ENCODE results near the gene BANP. TPM values are rescaled to one million over a fixed set of nuclear protein-coding genes. Genes with fewer than 3 reads are reported as not detected.
"Not testable (repeated sequence)": the region's sequence is repeated elsewhere in the genome, so short reads cannot be mapped to it uniquely, and the experiment has no call there.

Gene BANP
- total RNA-seq, 3 donors from 2014 or later (not counting 1 experiment from before 2014, with no cell fraction given): 88.8 to 117 (median 117) TPM

DNA sequence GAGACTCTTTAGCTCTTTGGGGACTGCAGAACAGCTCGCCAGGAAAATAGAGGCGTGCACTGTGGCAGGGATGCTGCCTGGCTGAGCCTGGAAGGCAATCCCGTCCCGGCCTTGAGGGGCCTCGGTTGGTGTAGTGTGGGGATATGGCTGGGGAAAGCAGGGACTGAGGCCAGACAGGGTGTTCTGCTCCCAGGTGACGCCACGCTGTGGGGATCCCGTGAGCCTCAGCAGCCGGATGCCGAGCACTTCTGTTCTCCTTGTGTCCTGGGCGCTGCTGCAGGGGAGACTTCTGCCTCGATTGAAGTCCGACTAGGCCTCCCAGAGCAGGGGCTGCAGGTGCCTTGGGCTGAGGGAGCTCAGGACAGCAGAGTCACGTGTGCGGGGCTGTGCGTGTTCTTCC is 72.6 kb downstream of the BANP start:
- no peak for TF ChIP-seq CTCF (IDR thresholded peaks at IDR 0.05)
- H3K27me3 Mint-ChIP-seq (ENCODE audit: low read depth in 2 of 2): no peaks in the 10 kb centered on the region
- peaks cover 6 to 10% of the 10 kb centered on the region in 2 donors for H3K4me1 Mint-ChIP-seq
- no peaks in the 10 kb centered on the region for H3K9me3 Mint-ChIP-seq
- Histone ChIP-seq H3K9me3 (ENCODE audit: control insufficient read depth, insufficient read depth, low read length) (no peaks in the 10 kb centered on the region), H3K27me3 (ENCODE audit: control insufficient read depth, insufficient read depth, low read length) (no peaks in the 10 kb centered on the region), H3K4me3 (ENCODE audit: low read length) (no peak overlapping the region), H3K4me1 (ENCODE audit: control insufficient read depth, insufficient read depth, low read length) (peaks cover 3% of the 10 kb centered on the region), H3K27ac (ENCODE audit: low read length) (no peak overlapping the region), H3K36me3 (ENCODE audit: control insufficient read depth, insufficient read depth, low read length) (peaks cover 21% of the 10 kb centered on the region)
- no peak overlapping the region for H3K4me3 Mint-ChIP-seq
- DNase-seq: no peak
- no peak for ATAC-seq
- H3K27ac Mint-ChIP-seq: no peak overlapping the region
- no peaks in the 10 kb centered on the region for H3K36me3 Mint-ChIP-seq
- intact Hi-C loops (cut with micrococcal nuclease): no loop called here
- 97% methylated on average over 16 of the region's 16 CpGs for WGBS (ENCODE audit: insufficient coverage)

DNA sequence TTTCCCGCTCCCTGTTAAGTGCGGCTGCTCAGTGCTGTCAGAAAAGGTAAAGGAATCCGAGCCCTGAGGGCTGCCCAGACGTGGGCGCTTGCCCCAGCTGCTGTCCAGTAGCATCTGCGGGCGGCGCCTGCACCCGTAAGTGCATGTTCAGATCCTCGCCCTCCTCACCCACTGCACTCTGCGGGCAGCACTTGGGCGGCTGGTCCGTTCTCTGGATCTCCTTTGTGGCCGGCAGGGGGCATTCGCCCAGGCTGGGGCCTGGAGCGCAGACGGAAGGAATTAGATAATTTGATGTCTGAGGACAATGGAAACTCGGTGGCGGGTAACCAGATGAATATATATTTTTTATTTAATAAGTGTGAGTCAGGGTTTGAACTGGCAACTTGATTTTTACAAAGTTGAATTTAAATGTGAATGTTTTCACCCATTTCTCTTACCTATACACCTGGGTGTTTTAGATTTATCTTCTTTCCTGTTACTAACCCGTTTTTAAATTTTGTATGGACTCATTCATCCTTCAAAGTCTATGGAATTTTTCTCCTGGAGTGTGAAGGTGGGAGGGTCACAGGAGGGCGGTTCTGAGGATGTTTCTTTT is 73.4 kb downstream of the BANP start:
- not testable (repeated sequence) for H3K27ac ChIP-seq (ENCODE audit: low read length); ATAC-seq

DNA sequence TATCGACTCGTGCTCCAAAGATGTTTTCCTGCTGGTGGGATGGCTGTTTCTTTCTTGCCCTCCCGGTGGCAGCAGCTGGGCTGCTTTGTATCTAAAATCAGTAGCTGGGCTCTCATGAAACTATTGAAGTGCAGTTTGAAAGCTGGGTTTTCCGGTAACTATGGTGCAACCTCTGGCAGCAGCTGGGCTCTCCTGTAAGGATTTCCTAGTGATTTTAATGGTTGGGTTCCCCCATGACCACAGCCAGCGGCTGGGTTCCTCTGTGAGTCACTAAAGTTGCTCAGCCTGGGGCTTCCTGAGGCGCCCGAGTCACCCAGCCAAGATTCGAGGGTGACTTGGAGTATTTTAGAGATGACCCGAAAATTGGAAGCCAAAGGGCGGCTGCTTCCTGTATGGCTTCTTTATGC is 73.9 kb downstream of the BANP start:
- ATAC-seq: peak in 2 of 3 donors; percentile 29 to 40
- H3K4me3 ChIP-seq (ENCODE audit: low read length); DNase-seq; H3K4me1 ChIP-seq (ENCODE audit: control insufficient read depth, insufficient read depth, low read length); intact Hi-C loops (cut with micrococcal nuclease); H3K9me3 Mint-ChIP-seq; H3K27me3 Mint-ChIP-seq (ENCODE audit: low read depth in 2 of 2); H3K27ac ChIP-seq (ENCODE audit: low read length); H3K9me3 ChIP-seq (ENCODE audit: control insufficient read depth, insufficient read depth, low read length); H3K4me3 Mint-ChIP-seq; H3K36me3 Mint-ChIP-seq; H3K27me3 ChIP-seq (ENCODE audit: control insufficient read depth, insufficient read depth, low read length): not testable (repeated sequence)
- peak overlapping the region in 1 of 2 donors; percentile 20 for H3K27ac Mint-ChIP-seq
- 63% methylated on average over 10 of the region's 10 CpGs for WGBS (ENCODE audit: insufficient coverage)
- peaks cover 15% of the 10 kb centered on the region for H3K36me3 ChIP-seq (ENCODE audit: control insufficient read depth, insufficient read depth, low read length)
- H3K4me1 Mint-ChIP-seq: peaks cover 5 to 15% of the 10 kb centered on the region in 2 donors

More for the DNA sequence above, 73.4 kb downstream of the BANP start:
- DNase-seq; H3K36me3 Mint-ChIP-seq; H3K4me1 ChIP-seq (ENCODE audit: control insufficient read depth, insufficient read depth, low read length); H3K27me3 ChIP-seq (ENCODE audit: control insufficient read depth, insufficient read depth, low read length); H3K27ac Mint-ChIP-seq; H3K9me3 Mint-ChIP-seq; intact Hi-C loops (cut with micrococcal nuclease); H3K4me3 Mint-ChIP-seq; H3K4me3 ChIP-seq (ENCODE audit: low read length); H3K27me3 Mint-ChIP-seq (ENCODE audit: low read depth in 2 of 2); H3K9me3 ChIP-seq (ENCODE audit: control insufficient read depth, insufficient read depth, low read length): not testable (repeated sequence)
- 94% methylated on average over 18 of the region's 21 CpGs for WGBS (ENCODE audit: insufficient coverage)
- peaks cover 19% of the 10 kb centered on the region for H3K36me3 ChIP-seq (ENCODE audit: control insufficient read depth, insufficient read depth, low read length)
- peaks cover 6 to 12% of the 10 kb centered on the region in 2 donors for H3K4me1 Mint-ChIP-seq

- ATAC-seq; H3K27me3 Mint-ChIP-seq (ENCODE audit: low read depth in 2 of 2); H3K9me3 ChIP-seq (ENCODE audit: control insufficient read depth, insufficient read depth, low read length); H3K36me3 Mint-ChIP-seq; H3K9me3 Mint-ChIP-seq; H3K27me3 ChIP-seq (ENCODE audit: control insufficient read depth, insufficient read depth, low read length); intact Hi-C loops (cut with micrococcal nuclease); H3K27ac ChIP-seq (ENCODE audit: low read length); DNase-seq; H3K4me3 Mint-ChIP-seq; H3K4me1 ChIP-seq (ENCODE audit: control insufficient read depth, insufficient read depth, low read length); H3K4me3 ChIP-seq (ENCODE audit: low read length): not testable (repeated sequence)
- WGBS (ENCODE audit: insufficient coverage): 97% methylated on average over 24 of the region's 24 CpGs
- Mint-ChIP-seq H3K27ac (peak overlapping the region in 1 of 2 donors; percentile 62), H3K4me1 (peaks cover 0 to 12% of the 10 kb centered on the region in 2 donors)
- peaks cover 13% of the 10 kb centered on the region for H3K36me3 ChIP-seq (ENCODE audit: control insufficient read depth, insufficient read depth, low read length)
These were observed 74.8 kb downstream of the BANP start for GRCh38 chr16:88025828-88026555.
